H1 (cell line): ENCODE data around the gene MAN2A1. TPM values are rescaled to one million over a fixed set of nuclear protein-coding genes. Genes with fewer than 3 reads are reported as not detected.

ENCODE experiments used
- TEAD4 ChIP-seq: IDR thresholded peaks from 2 replicates; pipeline ENCODE4 v1.6.1; 2012; ENCODE audit warnings: low read depth, low read length, inconsistent platforms, mixed read lengths
- polyA plus RNA-seq, 7 experiments: library from polyadenylated mRNA; depleted of rRNA in 3 of 7; stranded (reverse) in 5 of 7; unstranded in 2 of 7; fragments of >200 nt in 5 of 7; fragments of 200-250 nt in 2 of 7; gene quantifications; 1 replicate in 5 of 7; 2 replicates in 1 of 7; 4 replicates in 1 of 7; pipeline versions ENCODE4 v1.2.1 to v1.2.3, GENCODE V29; 2011 to 2013; ENCODE audit warnings: missing spikeins in 2 of 7, mixed read lengths in 2 of 7
- total RNA-seq: library from RNA; stranded (reverse); fragmentation: NEBNext Ultra II Directional; extraction: Animal tissue kit (Norgen Biotek cat#: 25700); gene quantifications from 2 replicates; pipeline ENCODE4 v1.2.1, GENCODE V29; 2021

The MAN2A1 gene
- total and polyA plus RNA-seq, 2 of the 8 experiments (the other 6 are each of a cell fraction or from before 2014, with no cell fraction given) = 29.1 to 102 TPM

GRCh38 chr5:109704282-109704952 is 14.7 kb downstream of the MAN2A1 start (continued):
- no peak for TF ChIP-seq TEAD4
